ENCODE measurements around the gene B3GAT2.

DNA sequence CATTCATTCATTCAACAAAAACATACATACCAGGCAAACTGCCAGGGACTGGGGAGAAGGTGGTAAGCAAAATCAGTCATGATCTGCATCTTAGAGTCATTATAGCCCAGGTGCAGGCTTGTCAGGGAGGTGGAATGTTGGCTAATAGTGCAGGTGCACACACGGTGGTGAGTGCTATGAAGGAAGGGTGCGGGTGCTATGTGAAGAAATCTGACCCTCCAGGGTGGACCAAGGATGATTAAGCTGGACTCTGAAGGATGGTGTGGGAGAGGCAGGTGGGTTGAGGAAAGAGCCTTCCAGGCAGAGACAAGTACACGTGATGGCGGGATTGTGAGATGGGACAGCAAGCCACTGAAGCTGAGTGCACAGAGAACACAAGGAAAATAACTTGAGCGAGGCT, 77.4 kb downstream of the B3GAT2 start:
- TF ChIP-seq, protein P1, sequence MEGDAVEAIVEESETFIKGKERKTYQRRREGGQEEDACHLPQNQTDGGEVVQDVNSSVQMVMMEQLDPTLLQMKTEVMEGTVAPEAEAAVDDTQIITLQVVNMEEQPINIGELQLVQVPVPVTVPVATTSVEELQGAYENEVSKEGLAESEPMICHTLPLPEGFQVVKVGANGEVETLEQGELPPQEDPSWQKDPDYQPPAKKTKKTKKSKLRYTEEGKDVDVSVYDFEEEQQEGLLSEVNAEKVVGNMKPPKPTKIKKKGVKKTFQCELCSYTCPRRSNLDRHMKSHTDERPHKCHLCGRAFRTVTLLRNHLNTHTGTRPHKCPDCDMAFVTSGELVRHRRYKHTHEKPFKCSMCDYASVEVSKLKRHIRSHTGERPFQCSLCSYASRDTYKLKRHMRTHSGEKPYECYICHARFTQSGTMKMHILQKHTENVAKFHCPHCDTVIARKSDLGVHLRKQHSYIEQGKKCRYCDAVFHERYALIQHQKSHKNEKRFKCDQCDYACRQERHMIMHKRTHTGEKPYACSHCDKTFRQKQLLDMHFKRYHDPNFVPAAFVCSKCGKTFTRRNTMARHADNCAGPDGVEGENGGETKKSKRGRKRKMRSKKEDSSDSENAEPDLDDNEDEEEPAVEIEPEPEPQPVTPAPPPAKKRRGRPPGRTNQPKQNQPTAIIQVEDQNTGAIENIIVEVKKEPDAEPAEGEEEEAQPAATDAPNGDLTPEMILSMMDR (IDR thresholded peaks at IDR 0.05; ENCODE audit: low read depth, low read length): no peak
- TF ChIP-seq POLR2A (IDR thresholded peaks at IDR 0.05; ENCODE audit: extremely low read depth, insufficient read length): no peak
- TF ChIP-seq MYC (IDR thresholded peaks at IDR 0.05; ENCODE audit: low read depth, low read length): no peak
